DND-41 (cell line): Measurements from ENCODE around the gene ZNF841.

Source experiments
- EZH2 ChIP-seq: IDR thresholded peaks from 3 replicates; pipeline ENCODE4 v1.6.1; 2012; ENCODE audit warnings: borderline replicate concordance, low read depth, mild to moderate bottlenecking, moderate library complexity, low read length, inconsistent platforms; ENCODE audit not compliant: severe bottlenecking
- TF ChIP-seq, protein P1 (sequence below): IDR thresholded peaks from 2 replicates; pipeline ENCODE4 v1.5.1; 2012; ENCODE audit warnings: borderline replicate concordance, low read length, moderate library complexity, mild to moderate bottlenecking; ENCODE audit not compliant: poor library complexity, severe bottlenecking; ENCODE audit errors: extremely low read depth

DNA sequence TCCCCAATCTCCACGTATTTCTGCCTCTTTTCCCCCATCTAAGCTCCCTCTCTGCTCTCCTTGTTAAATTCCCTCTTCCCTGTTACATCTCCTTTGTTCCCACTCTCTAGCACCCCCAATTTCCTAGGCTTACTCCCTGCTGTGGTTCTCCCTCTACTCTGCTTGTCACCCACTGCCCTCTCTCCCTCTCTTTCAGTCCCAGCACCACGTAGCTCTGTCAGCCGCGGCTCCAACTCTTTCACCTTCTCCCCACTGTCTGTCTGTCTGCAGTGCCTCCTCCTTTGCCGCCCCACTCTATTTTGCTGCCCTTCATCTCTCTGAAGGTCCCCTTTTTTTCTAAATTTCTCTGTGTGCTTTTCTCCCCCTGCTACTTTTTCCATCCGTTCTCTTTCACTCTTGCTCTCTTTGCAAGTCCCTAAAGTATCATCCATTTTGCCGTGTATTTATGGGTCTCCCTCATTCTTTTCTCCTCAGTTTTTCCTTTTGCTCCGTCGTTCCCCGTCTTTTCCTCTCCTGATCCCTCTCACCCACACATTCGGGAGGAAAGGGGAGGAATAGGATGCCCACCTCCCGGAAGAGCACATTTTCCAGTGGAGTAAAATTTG, 937 bp downstream of the ZNF841 start:
- TF ChIP-seq, protein P1, sequence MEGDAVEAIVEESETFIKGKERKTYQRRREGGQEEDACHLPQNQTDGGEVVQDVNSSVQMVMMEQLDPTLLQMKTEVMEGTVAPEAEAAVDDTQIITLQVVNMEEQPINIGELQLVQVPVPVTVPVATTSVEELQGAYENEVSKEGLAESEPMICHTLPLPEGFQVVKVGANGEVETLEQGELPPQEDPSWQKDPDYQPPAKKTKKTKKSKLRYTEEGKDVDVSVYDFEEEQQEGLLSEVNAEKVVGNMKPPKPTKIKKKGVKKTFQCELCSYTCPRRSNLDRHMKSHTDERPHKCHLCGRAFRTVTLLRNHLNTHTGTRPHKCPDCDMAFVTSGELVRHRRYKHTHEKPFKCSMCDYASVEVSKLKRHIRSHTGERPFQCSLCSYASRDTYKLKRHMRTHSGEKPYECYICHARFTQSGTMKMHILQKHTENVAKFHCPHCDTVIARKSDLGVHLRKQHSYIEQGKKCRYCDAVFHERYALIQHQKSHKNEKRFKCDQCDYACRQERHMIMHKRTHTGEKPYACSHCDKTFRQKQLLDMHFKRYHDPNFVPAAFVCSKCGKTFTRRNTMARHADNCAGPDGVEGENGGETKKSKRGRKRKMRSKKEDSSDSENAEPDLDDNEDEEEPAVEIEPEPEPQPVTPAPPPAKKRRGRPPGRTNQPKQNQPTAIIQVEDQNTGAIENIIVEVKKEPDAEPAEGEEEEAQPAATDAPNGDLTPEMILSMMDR: no peak
- TF ChIP-seq EZH2: no peak
